HG03378 (cell line): ENCODE data around the gene UCKL1.

ENCODE experiments used
- ATAC-seq: cut with Tn5 transposase; IDR thresholded peaks from one replicate; pipeline ENCODE4 v1.9.1; 2021; ENCODE audit warnings: mild to moderate bottlenecking, moderate library complexity; ENCODE audit not compliant: unreplicated experiment

UCKL1 gene

GRCh38 chr20:63894358-63895201, 61.6 kb downstream of the UCKL1 start, which contains the start of gene DNAJC5:
DNAJC5 (plus strand) TSS chr20:63895126; CDS start chr20:63928346, 33,220 bp downstream.
- ATAC-seq = peak; percentile 60

- ATAC-seq = no peak
Observed at GRCh38 chr20:63893999-63894357, 62.2 kb downstream of the UCKL1 start.

GRCh38 chr20:63892402-63892801, 63.8 kb downstream of the UCKL1 start:
- ATAC-seq = no peak

GRCh38 chr20:63891061-63892002, 64.9 kb downstream of the UCKL1 start:
- no peak for ATAC-seq

- ATAC-seq = no peak
Observed at GRCh38 chr20:63890616-63891015, 65.6 kb downstream of the UCKL1 start.

- no peak for ATAC-seq
Observed at GRCh38 chr20:63890201-63890576, 66.0 kb downstream of the UCKL1 start.
